MM.1S (cell line): ENCODE results near the gene LHFPL5.

Experiments
- DNase-seq: peaks from one replicate; pipeline ENCODE4 v3.0.0-alpha.2; 2015
- H2AFZ ChIP-seq: fragments of 300-600 bp; sonication (generic); 2 replicates; pipeline ENCODE4 v1.6.0; 2016; ENCODE audit warnings: antibody characterized with exemption, low read length
- H3F3A ChIP-seq: fragments of 300-600 bp; sonication (generic); 2 replicates; pipeline ENCODE4 v1.6.1; 2016; ENCODE audit warnings: mild to moderate bottlenecking, antibody characterized with exemption, low read length, moderate library complexity, mixed read lengths; ENCODE audit not compliant: insufficient read depth
- H3K27ac ChIP-seq: fragments of 300-600 bp; sonication (generic); 2 replicates; pipeline ENCODE4 v1.5.1; 2016; ENCODE audit warnings: mild to moderate bottlenecking, low read length
- H3K27me3 ChIP-seq: fragments of 300-600 bp; sonication (generic); replicated peaks from 2 replicates; pipeline ENCODE4 v1.6.0; 2016; ENCODE audit warnings: low read length; ENCODE audit not compliant: insufficient read depth
- H3K36me3 ChIP-seq: fragments of 300-600 bp; sonication (generic); replicated peaks from 2 replicates; pipeline ENCODE4 v1.6.1; 2016; ENCODE audit warnings: mild to moderate bottlenecking, low read length, mixed read lengths; ENCODE audit not compliant: insufficient read depth
- H3K4me1 ChIP-seq: fragments of 300-600 bp; sonication (generic); 2 replicates; pipeline ENCODE4 v1.6.1; 2016; ENCODE audit warnings: low read length, mixed read lengths
- H3K4me2 ChIP-seq: fragments of 300-600 bp; sonication (generic); 2 replicates; pipeline ENCODE4 v1.6.0; 2016; ENCODE audit warnings: low read depth, low read length
- H3K4me3 ChIP-seq: fragments of 300-600 bp; sonication (generic); 2 replicates; pipeline ENCODE4 v1.5.1; 2016; ENCODE audit warnings: low read length, mixed read lengths
- H3K79me2 ChIP-seq: fragments of 300-600 bp; sonication (generic); 2 replicates; pipeline ENCODE4 v1.6.1; 2016; ENCODE audit warnings: mixed run types, low read length, mixed read lengths
- H3K9ac ChIP-seq: fragments of 300-600 bp; sonication (generic); 2 replicates; pipeline ENCODE4 v1.6.1; 2016; ENCODE audit warnings: low read length, mixed read lengths
- H3K9me2 ChIP-seq: fragments of 300-600 bp; sonication (generic); replicated peaks from 2 replicates; pipeline ENCODE4 v1.6.1; 2016; ENCODE audit warnings: mild to moderate bottlenecking, low read length, mixed read lengths; ENCODE audit not compliant: insufficient read depth
- H3K9me3 ChIP-seq: fragments of 300-600 bp; sonication (generic); replicated peaks from 2 replicates; pipeline ENCODE4 v1.6.1; 2016; ENCODE audit warnings: mild to moderate bottlenecking, low read length, mixed read lengths; ENCODE audit not compliant: insufficient read depth
- H4K20me1 ChIP-seq: fragments of 300-600 bp; sonication (generic); 2 replicates; pipeline ENCODE4 v1.6.1; 2016; ENCODE audit warnings: mild to moderate bottlenecking, low read length, moderate library complexity, mixed read lengths; ENCODE audit not compliant: insufficient read depth
- EZH2 ChIP-seq: fragments of 300-600 bp; sonication (generic); optimal IDR thresholded peaks from 2 replicates; pipeline ENCODE3; 2017; ENCODE audit warnings: low read depth, mild to moderate bottlenecking, antibody characterized with exemption, low read length, mixed read lengths
- EZH2phosphoT487 ChIP-seq: fragments of 300-600 bp; sonication (generic); IDR thresholded peaks from 2 replicates; pipeline ENCODE4 v1.6.1; 2018; ENCODE audit warnings: antibody characterized with exemption, low read length
- TF ChIP-seq, protein P1 (sequence below): fragments of 300-600 bp; sonication (generic); IDR thresholded peaks from 2 replicates; pipeline ENCODE4 v1.5.1; 2016; ENCODE audit warnings: antibody characterized with exemption, low read length, mixed read lengths

LHFPL5 gene

GRCh38 chr6:35765739-35766138 is 39.4 kb upstream of the LHFPL5 start:
- Histone ChIP-seq H3K9me3 (no peaks in the 10 kb centered on the region), H2AFZ (no peak overlapping the region)

DNA sequence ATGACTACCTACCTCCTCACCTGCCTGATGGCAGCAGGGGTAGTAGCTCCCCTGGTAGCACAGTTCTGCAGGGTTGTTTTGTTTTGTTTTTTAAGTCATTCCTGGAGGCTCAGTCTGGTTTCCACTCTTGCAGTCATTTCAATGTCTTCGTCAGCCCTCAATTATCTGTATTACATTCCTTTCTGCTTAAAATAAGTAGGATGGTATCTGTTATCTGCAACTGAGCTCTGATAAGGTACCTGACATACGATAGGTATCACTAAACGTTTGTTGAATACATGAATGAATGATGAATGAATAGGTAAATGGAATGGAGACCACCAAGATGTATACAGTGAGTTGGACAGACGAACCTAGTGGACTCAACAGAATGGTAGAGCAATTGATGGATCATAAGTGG is 35.9 kb upstream of the LHFPL5 start:
- no peaks in the 10 kb centered on the region for H4K20me1 ChIP-seq
- no peaks in the 10 kb centered on the region for H3K9me2 ChIP-seq
- no peak for DNase-seq
- no peak overlapping the region for H3K4me2 ChIP-seq
- no peak overlapping the region for H3K9ac ChIP-seq
- H3K4me1 ChIP-seq: no peaks in the 10 kb centered on the region
- no peaks in the 10 kb centered on the region for H3K79me2 ChIP-seq
- TF ChIP-seq EZH2 (no peak), EZH2phosphoT487 (no peak)
- TF ChIP-seq, protein P1, sequence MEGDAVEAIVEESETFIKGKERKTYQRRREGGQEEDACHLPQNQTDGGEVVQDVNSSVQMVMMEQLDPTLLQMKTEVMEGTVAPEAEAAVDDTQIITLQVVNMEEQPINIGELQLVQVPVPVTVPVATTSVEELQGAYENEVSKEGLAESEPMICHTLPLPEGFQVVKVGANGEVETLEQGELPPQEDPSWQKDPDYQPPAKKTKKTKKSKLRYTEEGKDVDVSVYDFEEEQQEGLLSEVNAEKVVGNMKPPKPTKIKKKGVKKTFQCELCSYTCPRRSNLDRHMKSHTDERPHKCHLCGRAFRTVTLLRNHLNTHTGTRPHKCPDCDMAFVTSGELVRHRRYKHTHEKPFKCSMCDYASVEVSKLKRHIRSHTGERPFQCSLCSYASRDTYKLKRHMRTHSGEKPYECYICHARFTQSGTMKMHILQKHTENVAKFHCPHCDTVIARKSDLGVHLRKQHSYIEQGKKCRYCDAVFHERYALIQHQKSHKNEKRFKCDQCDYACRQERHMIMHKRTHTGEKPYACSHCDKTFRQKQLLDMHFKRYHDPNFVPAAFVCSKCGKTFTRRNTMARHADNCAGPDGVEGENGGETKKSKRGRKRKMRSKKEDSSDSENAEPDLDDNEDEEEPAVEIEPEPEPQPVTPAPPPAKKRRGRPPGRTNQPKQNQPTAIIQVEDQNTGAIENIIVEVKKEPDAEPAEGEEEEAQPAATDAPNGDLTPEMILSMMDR: no peak
- H3K36me3 ChIP-seq: no peaks in the 10 kb centered on the region
- H2AFZ ChIP-seq: no peak overlapping the region
- peaks cover under 1% of the 10 kb centered on the region; the same call in 1 of the 2 replicates for H3K27me3 ChIP-seq
- H3K4me3 ChIP-seq: no peak overlapping the region
- H3K9me3 ChIP-seq: no peaks in the 10 kb centered on the region
- H3K27ac ChIP-seq: no peak overlapping the region
- H3F3A ChIP-seq: no peaks in the 10 kb centered on the region

More at GRCh38 chr6:35765739-35766138, 39.4 kb upstream of the LHFPL5 start:
- Histone ChIP-seq H3K4me3 (no peak overlapping the region), H3K27me3 (peaks cover 3% of the 10 kb centered on the region; the same call in 1 of the 2 replicates), H4K20me1 (no peaks in the 10 kb centered on the region), H3F3A (no peaks in the 10 kb centered on the region), H3K4me1 (no peaks in the 10 kb centered on the region), H3K9me2 (no peaks in the 10 kb centered on the region), H3K27ac (no peak overlapping the region), H3K36me3 (no peaks in the 10 kb centered on the region), H3K9ac (no peak overlapping the region), H3K4me2 (no peak overlapping the region), H3K79me2 (no peaks in the 10 kb centered on the region)
- TF ChIP-seq, protein P1: no peak
- TF ChIP-seq EZH2: no peak
- TF ChIP-seq EZH2phosphoT487: no peak
- no peak for DNase-seq

DNA sequence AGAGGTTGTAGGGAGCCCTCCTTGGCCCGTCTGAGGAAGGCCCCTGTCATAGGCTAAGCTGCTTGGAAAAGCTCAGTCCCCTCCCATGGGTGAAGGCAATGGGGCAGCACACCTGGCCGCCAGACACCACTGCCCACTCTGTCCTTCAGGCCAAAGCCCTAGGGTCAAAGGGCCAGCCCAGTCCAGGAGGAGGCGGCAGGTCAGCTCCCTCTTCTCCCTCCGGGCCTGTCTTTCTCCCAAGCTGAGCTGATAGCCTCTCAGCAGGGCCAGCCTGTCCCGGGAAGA is 33.9 kb upstream of the LHFPL5 start:
- TF ChIP-seq EZH2phosphoT487: no peak
- TF ChIP-seq, protein P1: no peak
- TF ChIP-seq EZH2: no peak
- H3K4me1 ChIP-seq: no peaks in the 10 kb centered on the region
- H3K4me3 ChIP-seq: no peak overlapping the region
- H3K4me2 ChIP-seq: no peak overlapping the region
- peaks cover 8% of the 10 kb centered on the region for H3K27me3 ChIP-seq
- no peaks in the 10 kb centered on the region for H3K9me2 ChIP-seq
- DNase-seq: no peak
- no peaks in the 10 kb centered on the region for H3K79me2 ChIP-seq
- H2AFZ ChIP-seq: no peak overlapping the region
- H3K9me3 ChIP-seq: no peaks in the 10 kb centered on the region
- no peaks in the 10 kb centered on the region for H3F3A ChIP-seq
- no peak overlapping the region for H3K9ac ChIP-seq
- H3K27ac ChIP-seq: no peak overlapping the region
- H4K20me1 ChIP-seq: no peaks in the 10 kb centered on the region
- H3K36me3 ChIP-seq: no peaks in the 10 kb centered on the region
